ENCODE results near the gene CACNA2D4.
A peak's percentile ranks its signal among the peaks of the same experiment; 100 is the strongest.

CACNA2D4 gene

DNA sequence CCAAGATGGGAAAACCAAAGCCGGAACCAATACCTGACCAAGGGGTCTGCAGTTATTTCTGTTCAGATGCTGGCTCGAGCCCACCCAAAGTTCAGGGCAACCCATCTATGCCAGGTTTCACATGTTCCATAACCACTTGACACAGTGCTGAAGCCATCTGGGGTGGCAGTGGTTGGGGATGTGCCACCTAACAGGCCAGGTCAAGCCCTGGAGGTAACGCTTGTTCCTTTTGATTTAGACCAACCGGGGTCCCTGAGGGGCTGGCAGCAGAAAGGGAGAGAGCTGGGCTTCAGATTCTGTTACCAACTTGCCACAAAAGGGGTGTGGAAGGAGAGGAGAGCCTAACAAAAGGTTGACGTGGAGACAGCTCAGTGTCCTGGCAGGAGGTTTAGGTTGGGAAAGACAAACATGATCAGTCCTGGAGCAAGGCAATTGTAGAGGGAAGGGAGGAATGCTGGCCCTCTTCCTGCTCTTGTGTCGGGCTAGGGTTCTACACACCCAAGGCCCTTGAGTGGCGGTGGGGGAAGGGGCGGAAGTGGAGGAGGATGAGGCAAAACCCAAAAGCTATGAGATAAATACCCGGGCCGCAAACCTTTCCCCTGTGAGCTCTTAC is 31.9 kb downstream of the CACNA2D4 start:
- peak; percentile 43 for DNase-seq (ENCODE audit: low spot score)

- DNase-seq (ENCODE audit: low spot score), result peak; percentile 32
These were observed 32.7 kb downstream of the CACNA2D4 start for GRCh38 chr12:1885599-1886245.

GRCh38 chr12:1885082-1885596 is 33.3 kb downstream of the CACNA2D4 start:
- DNase-seq (ENCODE audit: low spot score), result no peak

DNA sequence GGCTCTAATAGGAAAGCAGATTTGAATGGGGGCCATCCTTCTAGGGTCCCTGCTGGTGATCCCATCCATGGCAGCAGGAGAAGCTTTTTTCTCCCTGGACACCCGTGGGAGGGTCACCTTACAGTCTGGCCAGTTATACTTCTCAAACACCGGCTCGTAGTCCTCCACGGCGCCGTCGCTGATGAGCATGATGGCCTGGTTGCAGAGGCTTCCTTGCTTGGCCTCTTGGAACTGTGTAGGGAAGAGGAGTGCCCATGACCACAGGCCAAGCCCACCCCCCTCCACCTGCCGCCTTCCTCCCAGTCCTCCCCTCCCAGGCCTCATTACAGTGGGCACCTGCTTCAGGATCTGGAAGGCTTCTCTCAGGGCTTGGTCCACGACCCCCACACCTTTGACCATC is 33.8 kb downstream of the CACNA2D4 start:
- peak; percentile 36 for DNase-seq (ENCODE audit: low spot score)

- peak; percentile 44 for DNase-seq (ENCODE audit: low spot score)
These were observed 34.9 kb downstream of the CACNA2D4 start for GRCh38 chr12:1883513-1883912.

GRCh38 chr12:1882850-1883470 is 35.5 kb downstream of the CACNA2D4 start:
- DNase-seq (ENCODE audit: low spot score), result peak; percentile 42

DNA sequence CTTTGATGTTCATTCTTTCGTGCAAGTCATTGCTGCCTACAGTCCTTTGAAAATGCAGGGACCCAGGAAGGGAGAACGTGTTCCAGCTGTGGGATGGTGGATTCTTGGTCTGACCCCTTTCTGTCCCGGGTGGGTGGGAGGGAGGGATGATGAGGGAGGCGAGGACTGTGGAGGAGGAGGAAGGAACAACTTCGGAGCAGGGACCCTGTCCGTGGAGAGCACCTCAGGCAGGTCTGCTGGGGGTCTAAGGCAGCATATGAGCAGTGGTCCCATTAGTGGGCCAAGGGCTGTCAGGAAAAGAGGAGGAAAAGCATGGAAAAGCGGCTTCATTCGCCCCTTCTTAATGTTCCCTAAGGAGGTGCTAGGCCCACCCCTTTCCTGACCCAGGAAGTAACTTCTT is 36.0 kb downstream of the CACNA2D4 start:
- peak; percentile 24 for DNase-seq (ENCODE audit: low spot score)

GRCh38 chr12:1881936-1882335 is 36.5 kb downstream of the CACNA2D4 start:
- DNase-seq (ENCODE audit: low spot score), result peak; percentile 32

DNA sequence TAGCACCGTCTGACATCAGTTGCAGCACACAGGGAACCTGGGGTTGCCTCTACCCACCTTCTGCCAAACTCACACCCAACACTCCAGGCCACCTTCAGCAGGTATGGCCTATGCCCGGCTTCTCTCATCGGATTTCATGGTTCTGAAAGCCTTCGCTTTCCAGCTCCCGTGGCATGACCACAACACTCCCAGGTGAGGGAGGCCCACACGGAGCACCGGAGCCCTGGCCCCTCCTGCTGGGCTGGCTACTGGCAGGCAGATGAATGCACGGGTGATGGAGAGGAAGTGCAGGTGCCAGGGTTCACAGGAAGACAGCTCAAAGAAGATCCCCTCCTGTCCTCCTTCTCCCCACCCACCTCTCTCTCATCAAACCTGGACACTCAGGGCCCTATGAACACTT is 37.2 kb downstream of the CACNA2D4 start:
- DNase-seq (ENCODE audit: low spot score), result peak; percentile 37

- peak; percentile 38 for DNase-seq (ENCODE audit: low spot score)
These were observed 37.6 kb downstream of the CACNA2D4 start for GRCh38 chr12:1880876-1881275.

DNA sequence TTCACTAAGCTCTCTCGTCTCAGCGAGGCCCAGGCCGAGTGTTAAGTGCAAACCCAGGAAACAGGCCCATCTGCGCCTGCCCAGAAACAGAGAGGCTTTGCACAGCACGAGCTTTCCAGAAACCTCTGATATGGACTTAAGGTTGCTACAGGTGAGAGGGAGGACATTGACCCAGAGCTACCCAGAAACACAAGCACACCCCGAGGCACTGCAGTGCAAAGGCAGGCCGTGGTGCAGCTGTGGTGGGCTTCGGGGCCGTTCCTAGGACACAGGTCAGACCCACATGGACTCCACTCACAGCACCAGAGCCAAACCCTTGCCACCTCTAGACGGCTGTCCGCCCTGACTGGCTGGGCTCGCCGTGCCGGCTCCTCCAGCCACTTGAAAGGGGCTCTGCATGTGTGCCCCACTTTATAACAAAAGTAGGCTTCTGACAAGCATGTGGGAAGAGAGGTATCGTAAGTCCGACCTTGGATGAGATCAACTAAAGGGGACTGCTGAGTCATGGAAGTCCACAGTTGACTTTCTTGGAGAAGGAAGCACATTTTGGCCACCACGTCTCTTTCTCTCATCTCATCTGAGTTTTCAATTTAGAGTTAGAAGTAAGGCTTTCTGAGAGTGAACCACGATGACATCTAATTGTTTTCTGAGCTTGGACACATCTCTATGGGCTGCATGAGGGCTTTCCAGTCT is 38.2 kb downstream of the CACNA2D4 start:
- peak; percentile 39 for DNase-seq (ENCODE audit: low spot score)

GRCh38 chr12:1879633-1880032 is 38.8 kb downstream of the CACNA2D4 start:
- peak; percentile 26 for DNase-seq (ENCODE audit: low spot score)

- peak; percentile 39 for DNase-seq (ENCODE audit: low spot score)
These were observed 39.8 kb downstream of the CACNA2D4 start for GRCh38 chr12:1878695-1879094.

DNA sequence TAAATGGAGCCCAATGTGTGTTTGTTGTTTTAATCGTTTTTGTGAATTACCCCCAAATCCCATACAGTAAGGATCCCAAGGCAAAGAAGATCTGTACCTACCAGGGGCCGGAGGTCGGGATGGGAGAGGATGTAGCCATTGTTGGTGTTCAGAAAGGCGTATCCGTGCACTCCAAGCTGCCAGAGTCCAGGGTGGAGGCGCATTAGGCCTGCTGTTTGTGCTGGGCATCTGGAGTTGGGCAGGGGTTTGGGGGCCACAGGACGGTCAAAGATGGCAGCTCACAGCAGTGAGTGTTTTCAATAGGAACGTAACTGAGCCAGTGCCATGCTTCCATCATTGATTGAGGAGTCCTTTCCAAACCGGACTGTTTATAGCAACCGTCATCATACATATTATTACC is 40.2 kb downstream of the CACNA2D4 start:
- DNase-seq (ENCODE audit: low spot score), result peak; percentile 37

DNA sequence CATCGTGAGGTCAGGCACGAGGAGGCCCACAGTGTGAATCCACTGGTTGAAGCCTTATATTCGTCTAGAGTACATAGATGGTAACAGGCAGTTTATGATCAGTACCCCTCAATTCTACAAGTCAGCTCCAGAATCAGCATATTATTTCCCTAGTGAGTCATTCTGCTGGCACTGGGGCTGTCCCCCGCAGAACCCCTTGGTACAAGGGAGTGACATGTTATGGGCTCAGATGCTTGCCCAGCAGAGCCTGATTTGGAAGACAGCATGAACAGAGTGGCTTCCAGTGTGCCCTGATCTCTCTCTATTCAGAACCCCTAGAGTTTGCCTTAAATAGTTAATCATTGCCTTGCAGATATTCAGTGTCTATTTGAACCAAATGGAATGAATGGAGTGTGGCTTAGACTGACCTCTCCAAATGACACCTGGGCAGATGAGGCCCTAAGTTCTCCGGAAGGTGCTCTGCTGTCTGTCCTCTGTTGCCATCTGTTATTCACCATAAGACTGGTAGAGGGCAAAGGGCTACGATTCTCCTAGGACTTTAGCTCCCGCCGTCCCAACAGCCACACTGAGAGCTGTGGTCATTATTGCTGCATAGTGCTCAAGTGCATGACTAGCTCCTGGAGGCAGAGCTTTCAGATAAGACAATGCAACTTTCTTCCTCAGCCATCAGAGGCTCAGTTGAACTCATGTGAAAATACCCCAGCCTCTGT is 41.1 kb downstream of the CACNA2D4 start:
- DNase-seq (ENCODE audit: low spot score), result no peak

DNA sequence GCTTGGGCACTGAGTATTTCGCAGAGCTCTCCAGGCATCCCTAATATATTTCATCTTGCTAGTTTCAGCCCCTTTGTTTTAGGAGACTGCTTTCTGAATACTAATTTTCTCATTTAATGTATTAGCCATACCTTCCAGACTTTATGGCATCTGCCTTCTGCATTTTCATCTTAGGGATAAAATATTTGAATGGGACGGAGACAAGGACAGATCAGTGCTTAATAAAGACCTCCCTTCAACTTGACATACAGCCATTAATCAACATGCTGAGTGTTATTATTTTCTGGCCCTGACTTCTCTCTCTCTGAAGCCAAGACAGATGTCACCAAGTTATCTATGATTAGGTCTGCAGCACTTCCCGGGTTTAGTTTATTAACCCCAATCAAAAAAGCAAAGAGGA is 42.4 kb downstream of the CACNA2D4 start:
- DNase-seq (ENCODE audit: low spot score), result no peak

DNA sequence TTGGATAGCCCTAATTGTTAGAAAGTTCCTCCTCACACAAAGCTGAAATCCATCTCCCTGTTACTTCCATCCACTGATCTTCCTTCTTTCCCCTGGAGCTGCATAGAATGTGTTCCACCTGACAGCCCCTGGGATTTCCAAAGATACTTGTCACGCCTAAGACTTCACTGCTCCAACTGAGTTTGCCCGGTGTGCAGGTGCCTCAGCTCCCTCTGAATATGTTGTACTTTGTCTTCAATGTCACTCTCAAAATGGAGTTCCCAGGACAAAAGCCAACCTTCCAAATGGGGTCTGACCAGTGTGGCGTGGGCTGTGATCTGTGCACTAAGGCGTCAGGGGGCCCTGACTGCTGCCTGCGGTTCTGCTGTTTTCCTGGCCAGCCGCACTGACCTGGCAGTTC is 42.8 kb downstream of the CACNA2D4 start:
- DNase-seq (ENCODE audit: low spot score), result peak; percentile 36

- DNase-seq (ENCODE audit: low spot score), result no peak
These were observed 44.6 kb downstream of the CACNA2D4 start for GRCh38 chr12:1873531-1874510.

DNA sequence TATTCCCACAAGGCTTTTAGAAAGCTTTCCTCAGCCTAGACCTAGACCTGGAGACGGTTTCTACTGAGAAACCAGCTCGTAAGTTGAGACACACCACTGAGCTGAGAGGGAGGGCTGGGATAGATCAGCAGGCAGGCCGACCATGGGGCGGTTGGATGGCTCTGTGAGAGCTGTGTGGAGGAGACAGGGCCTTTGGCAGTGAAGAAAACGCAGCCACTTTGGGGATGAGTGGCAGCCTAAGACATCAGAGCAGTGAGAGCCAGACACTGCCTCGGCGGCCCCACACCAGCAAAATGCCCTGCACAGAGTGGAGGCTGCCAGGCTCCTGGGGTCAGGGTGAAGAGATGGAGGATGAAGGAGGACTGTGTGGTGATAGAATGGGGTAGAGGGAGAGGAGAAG is 46.0 kb downstream of the CACNA2D4 start:
- peak; percentile 30 for DNase-seq (ENCODE audit: low spot score)

DNA sequence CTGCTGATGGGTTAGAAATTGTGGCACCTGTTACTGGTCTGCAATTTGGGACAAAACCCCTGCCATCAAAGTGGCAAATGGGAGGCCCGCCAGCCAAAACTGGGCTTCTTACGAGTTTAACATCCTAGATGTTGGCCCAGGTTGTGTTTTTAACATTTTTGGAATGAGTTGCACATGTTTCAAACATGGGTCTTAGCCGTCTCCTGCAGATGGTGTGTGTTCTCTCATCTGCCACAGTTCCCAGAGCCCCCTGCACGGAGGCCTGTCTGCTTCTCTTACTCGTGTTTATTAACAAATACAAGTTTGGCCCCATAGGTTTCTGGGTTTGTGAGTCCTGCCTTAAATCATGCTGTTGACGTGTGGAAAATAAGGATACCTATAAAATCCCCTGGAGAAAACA is 46.5 kb downstream of the CACNA2D4 start:
- DNase-seq (ENCODE audit: low spot score), result peak; percentile 31

All from ecto neural progenitor cell (in vitro differentiated cells).